OCI-LY7 (cell line): ENCODE results near the gene VPS18. TPM values are rescaled to one million over a fixed set of nuclear protein-coding genes. Genes with fewer than 3 reads are reported as not detected.
A peak's percentile ranks its signal among the peaks of the same experiment; 100 is the strongest.

Experiments used
- BruUV-seq: library from RNA; stranded (reverse); fragments of 400-500 nt; replicated peaks from 2 replicates; lab custom pipeline; 2021; lab: Mats Ljungman, UMichigan
- CTCF ChIA-PET: fragments of 300-600 bp; sonication (Branson Sonifier 250); formaldehyde crosslinking; loops from one replicate; lab custom pipeline; 2022; ENCODE audit warnings: antibody characterized with exemption; ENCODE audit not compliant: unreplicated experiment; lab: Charles Lee
- POLR2A ChIA-PET: fragments of 300-600 bp; sonication (Branson Sonifier 250); formaldehyde crosslinking; loops from one replicate; lab custom pipeline; 2022; ENCODE audit warnings: antibody characterized with exemption; lab: Charles Lee
- DNase-seq: peaks from one replicate; pipeline ENCODE4 v3.0.0-alpha.2; 2015; ENCODE audit warnings: low spot score
- H2AFZ ChIP-seq: fragments of 200-600 bp; sonication (generic), shearing (Covaris generic); 2 replicates; pipeline ENCODE4 v1.6.1; 2014; ENCODE audit warnings: mild to moderate bottlenecking, antibody characterized with exemption, low read length, moderate library complexity
- H3K27ac ChIP-seq: fragments of 200-600 bp; sonication (generic); 2 replicates; pipeline ENCODE4 v1.5.1; 2014; ENCODE audit warnings: mixed run types, low read depth, mild to moderate bottlenecking, moderate library complexity, low read length, inconsistent platforms; ENCODE audit not compliant: poor library complexity, severe bottlenecking
- H3K36me3 ChIP-seq: fragments of 200-600 bp; sonication (generic); 2 replicates; pipeline ENCODE4 v1.6.1; 2014; ENCODE audit warnings: mild to moderate bottlenecking, antibody characterized with exemption, low read length, moderate library complexity, mixed read lengths; ENCODE audit not compliant: insufficient read depth
- H3K4me1 ChIP-seq: fragments of 200-600 bp; sonication (generic); 2 replicates; pipeline ENCODE4 v1.5.1; 2014; ENCODE audit warnings: mild to moderate bottlenecking, low read length; ENCODE audit not compliant: insufficient read depth, poor library complexity, severe bottlenecking
- H3K4me2 ChIP-seq: fragments of 200-600 bp; sonication (generic); 2 replicates; pipeline ENCODE4 v1.6.1; 2014; ENCODE audit warnings: mild to moderate bottlenecking, low read length
- H3K4me3 ChIP-seq: fragments of 200-600 bp; sonication (generic); 2 replicates; pipeline ENCODE4 v1.5.1; 2014; ENCODE audit warnings: mild to moderate bottlenecking, low read depth, low read length; ENCODE audit not compliant: poor library complexity, severe bottlenecking
- H3K79me2 ChIP-seq: fragments of 200-600 bp; sonication (generic); 2 replicates; pipeline ENCODE4 v1.6.1; 2016; ENCODE audit warnings: low read depth, mild to moderate bottlenecking, low read length, moderate library complexity, mixed read lengths; ENCODE audit not compliant: insufficient read depth
- H3K9me2 ChIP-seq: fragments of 200-600 bp; sonication (generic); 2 replicates; pipeline ENCODE4 v1.6.1; 2016; ENCODE audit warnings: mild to moderate bottlenecking, low read length, mixed read lengths; ENCODE audit not compliant: insufficient read depth
- H3K9me3 ChIP-seq: fragments of 200-600 bp; sonication (generic); 2 replicates; pipeline ENCODE4 v1.6.1; 2014; ENCODE audit warnings: mild to moderate bottlenecking, mixed run types, low read length, mixed read lengths
- H4K20me1 ChIP-seq: fragments of 200-600 bp; sonication (generic); 2 replicates; pipeline ENCODE4 v1.6.1; 2014; ENCODE audit warnings: mild to moderate bottlenecking, antibody characterized with exemption, low read length, moderate library complexity, mixed read lengths; ENCODE audit not compliant: insufficient read depth
- EZH2phosphoT487 ChIP-seq: fragments of 200-600 bp; sonication (generic); IDR thresholded peaks from 2 replicates; pipeline ENCODE4 v1.6.1; 2018; ENCODE audit warnings: low read depth, borderline replicate concordance, mild to moderate bottlenecking, mixed run types, antibody characterized with exemption, low read length, moderate library complexity, mixed read lengths
- intact Hi-C: fragments of 100-400 bp; cut with micrococcal nuclease; formaldehyde crosslinking; loops from one replicate; pipeline ENCODE4 v1.10.0; 2022; ENCODE audit not compliant: unreplicated experiment
- total RNA-seq, 2 experiments: library from RNA; depleted of rRNA in 1 of 2; stranded (reverse); fragments of >200 nt in 1 of 2; shearing (Covaris generic) in 1 of 2; gene quantifications; 2 replicates each; pipeline ENCODE4 v1.2.3, GENCODE V29; 2014 to 2022
- TF ChIP-seq, protein P1 (sequence below): fragments of 200-600 bp; sonication (generic); conservative IDR thresholded peaks from 2 replicates; pipeline ENCODE4 v1.5.1; 2014; ENCODE audit warnings: mild to moderate bottlenecking, antibody characterized with exemption, low read length, moderate library complexity, mixed read lengths

VPS18 gene
- total RNA-seq, 2 experiments from 2014 or later: 24.5 to 30.7 TPM

DNA sequence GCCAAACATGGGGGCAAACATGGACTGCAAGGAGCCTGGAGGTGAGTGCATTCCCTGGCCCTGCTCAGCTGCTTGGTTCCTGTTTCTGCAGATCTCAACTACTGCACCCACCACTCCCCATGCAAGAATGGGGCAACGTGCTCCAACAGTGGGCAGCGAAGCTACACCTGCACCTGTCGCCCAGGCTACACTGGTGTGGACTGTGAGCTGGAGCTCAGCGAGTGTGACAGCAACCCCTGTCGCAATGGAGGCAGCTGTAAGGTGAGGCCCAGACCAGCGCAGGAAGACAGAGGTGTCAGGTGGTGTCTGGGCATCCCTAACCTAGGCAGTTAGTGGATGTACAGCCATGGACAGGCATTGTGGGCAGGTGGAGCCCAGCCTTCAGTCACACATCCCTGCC, 40.2 kb downstream of the VPS18 start:
- Histone ChIP-seq H4K20me1 (no peaks in the 10 kb centered on the region), H3K79me2 (no peaks in the 10 kb centered on the region), H3K9me3 (no peaks in the 10 kb centered on the region), H3K9me2 (no peaks in the 10 kb centered on the region), H3K4me1 (peaks cover 19% of the 10 kb centered on the region), H3K4me2 (no peak overlapping the region), H2AFZ (no peak overlapping the region), H3K36me3 (no peaks in the 10 kb centered on the region), H3K4me3 (no peak overlapping the region), H3K27ac (no peak overlapping the region)
- intact Hi-C loops: no loop called here
- no TSS peak for BruUV-seq
- TF ChIP-seq, protein P1, sequence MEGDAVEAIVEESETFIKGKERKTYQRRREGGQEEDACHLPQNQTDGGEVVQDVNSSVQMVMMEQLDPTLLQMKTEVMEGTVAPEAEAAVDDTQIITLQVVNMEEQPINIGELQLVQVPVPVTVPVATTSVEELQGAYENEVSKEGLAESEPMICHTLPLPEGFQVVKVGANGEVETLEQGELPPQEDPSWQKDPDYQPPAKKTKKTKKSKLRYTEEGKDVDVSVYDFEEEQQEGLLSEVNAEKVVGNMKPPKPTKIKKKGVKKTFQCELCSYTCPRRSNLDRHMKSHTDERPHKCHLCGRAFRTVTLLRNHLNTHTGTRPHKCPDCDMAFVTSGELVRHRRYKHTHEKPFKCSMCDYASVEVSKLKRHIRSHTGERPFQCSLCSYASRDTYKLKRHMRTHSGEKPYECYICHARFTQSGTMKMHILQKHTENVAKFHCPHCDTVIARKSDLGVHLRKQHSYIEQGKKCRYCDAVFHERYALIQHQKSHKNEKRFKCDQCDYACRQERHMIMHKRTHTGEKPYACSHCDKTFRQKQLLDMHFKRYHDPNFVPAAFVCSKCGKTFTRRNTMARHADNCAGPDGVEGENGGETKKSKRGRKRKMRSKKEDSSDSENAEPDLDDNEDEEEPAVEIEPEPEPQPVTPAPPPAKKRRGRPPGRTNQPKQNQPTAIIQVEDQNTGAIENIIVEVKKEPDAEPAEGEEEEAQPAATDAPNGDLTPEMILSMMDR: no peak
- no peak for DNase-seq
- CTCF ChIA-PET: no interaction called here
- POLR2A ChIA-PET: interaction anchor here (0.6 kb wide), 1 partner anchor 26 kb away, joined by 3 read pairs; no protein-coding TSS in a partner anchor

DNA sequence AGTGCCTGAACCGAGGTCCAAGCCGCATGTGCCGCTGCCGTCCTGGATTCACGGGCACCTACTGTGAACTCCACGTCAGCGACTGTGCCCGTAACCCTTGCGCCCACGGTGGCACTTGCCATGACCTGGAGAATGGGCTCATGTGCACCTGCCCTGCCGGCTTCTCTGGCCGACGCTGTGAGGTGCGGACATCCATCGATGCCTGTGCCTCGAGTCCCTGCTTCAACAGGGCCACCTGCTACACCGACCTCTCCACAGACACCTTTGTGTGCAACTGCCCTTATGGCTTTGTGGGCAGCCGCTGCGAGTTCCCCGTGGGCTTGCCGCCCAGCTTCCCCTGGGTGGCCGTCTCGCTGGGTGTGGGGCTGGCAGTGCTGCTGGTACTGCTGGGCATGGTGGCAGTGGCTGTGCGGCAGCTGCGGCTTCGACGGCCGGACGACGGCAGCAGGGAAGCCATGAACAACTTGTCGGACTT, 42.0 kb downstream of the VPS18 start:
- no peak overlapping the region for H2AFZ ChIP-seq
- ChIA-PET CTCF (no interaction called here), POLR2A (no interaction called here)
- H4K20me1 ChIP-seq: no peaks in the 10 kb centered on the region
- no TSS peak for BruUV-seq
- H3K4me1 ChIP-seq: peaks cover 31% of the 10 kb centered on the region
- no peak for TF ChIP-seq EZH2phosphoT487
- TF ChIP-seq, protein P1: no peak
- no peaks in the 10 kb centered on the region for H3K79me2 ChIP-seq
- no peak overlapping the region for H3K27ac ChIP-seq
- no peaks in the 10 kb centered on the region for H3K36me3 ChIP-seq
- intact Hi-C loops: no loop called here
- DNase-seq: no peak
- no peaks in the 10 kb centered on the region for H3K9me3 ChIP-seq
- H3K4me2 ChIP-seq: no peak overlapping the region
- no peak overlapping the region for H3K4me3 ChIP-seq
- H3K9me2 ChIP-seq: no peaks in the 10 kb centered on the region

DNA sequence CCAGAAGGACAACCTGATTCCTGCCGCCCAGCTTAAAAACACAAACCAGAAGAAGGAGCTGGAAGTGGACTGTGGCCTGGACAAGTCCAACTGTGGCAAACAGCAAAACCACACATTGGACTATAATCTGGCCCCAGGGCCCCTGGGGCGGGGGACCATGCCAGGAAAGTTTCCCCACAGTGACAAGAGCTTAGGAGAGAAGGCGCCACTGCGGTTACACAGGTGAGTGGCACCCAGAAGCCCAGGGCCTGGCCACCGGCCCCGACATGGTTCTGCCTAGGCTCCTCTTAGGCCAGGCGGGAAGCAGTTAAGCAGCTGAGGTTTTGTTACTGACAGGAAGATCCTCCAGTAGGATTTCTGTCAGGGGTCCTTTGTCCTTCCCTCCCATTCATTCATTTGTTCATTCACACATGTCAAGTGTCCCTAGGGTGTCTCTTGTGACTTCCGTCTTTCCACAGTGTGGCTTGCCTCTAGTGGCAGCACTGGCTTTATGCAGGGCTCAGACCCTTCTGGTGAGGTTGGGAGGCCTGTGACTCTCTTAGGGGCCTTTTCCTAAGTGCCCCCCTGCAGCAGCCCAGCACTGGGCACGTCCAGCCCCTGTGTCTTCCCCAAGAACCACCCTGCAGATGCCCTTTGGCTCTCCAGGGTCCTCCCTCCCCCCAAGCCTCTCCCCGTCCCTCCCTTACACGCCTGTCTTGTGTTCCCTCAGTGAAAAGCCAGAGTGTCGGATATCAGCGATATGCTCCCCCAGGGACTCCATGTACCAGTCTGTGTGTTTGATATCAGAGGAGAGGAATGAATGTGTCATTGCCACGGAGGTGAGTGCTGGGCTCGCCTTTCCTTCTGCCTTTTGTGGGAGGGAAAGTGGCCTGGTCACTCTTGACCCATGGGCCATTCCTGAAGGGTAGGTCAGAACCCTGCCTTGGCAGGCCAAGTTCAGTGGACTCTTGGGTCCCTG, 42.7 kb downstream of the VPS18 start:
- peak; percentile 81 for DNase-seq
- peak overlapping the region; percentile 78 for H2AFZ ChIP-seq
- H3K4me3 ChIP-seq: no peak overlapping the region
- TF ChIP-seq EZH2phosphoT487: no peak
- TF ChIP-seq, protein P1: peak; percentile 67
- no peaks in the 10 kb centered on the region for H4K20me1 ChIP-seq
- H3K36me3 ChIP-seq: no peaks in the 10 kb centered on the region
- no TSS peak for BruUV-seq
- H3K79me2 ChIP-seq: no peaks in the 10 kb centered on the region
- intact Hi-C loops: no loop called here
- ChIA-PET POLR2A (no interaction called here), CTCF (no interaction called here)
- no peaks in the 10 kb centered on the region for H3K9me3 ChIP-seq
- no peaks in the 10 kb centered on the region for H3K9me2 ChIP-seq
- H3K27ac ChIP-seq: no peak overlapping the region
- H3K4me2 ChIP-seq: no peak overlapping the region; the same call in 1 of the 2 replicates
- peaks cover 35% of the 10 kb centered on the region for H3K4me1 ChIP-seq
